ENCODE measurements around the gene BEST1.

- TF ChIP-seq CTCF (IDR thresholded peaks at IDR 0.05; ENCODE audit: borderline replicate concordance, extremely low read depth, low read length, poor library complexity, severe bottlenecking) (peak; percentile 3), EZH2 (IDR thresholded peaks at IDR 0.05; ENCODE audit: borderline replicate concordance, low read depth, low read length, severe bottlenecking) (no peak)
Observed at GRCh38 chr11:61948505-61948904, 1.6 kb upstream of the BEST1 start.

All from DND-41 (cell line).